Measurements from ENCODE around the gene C11orf86.
"Not testable (repeated sequence)": the region's sequence is repeated elsewhere in the genome, so short reads cannot be mapped to it uniquely, and the experiment has no call there.

The C11orf86 gene

DNA sequence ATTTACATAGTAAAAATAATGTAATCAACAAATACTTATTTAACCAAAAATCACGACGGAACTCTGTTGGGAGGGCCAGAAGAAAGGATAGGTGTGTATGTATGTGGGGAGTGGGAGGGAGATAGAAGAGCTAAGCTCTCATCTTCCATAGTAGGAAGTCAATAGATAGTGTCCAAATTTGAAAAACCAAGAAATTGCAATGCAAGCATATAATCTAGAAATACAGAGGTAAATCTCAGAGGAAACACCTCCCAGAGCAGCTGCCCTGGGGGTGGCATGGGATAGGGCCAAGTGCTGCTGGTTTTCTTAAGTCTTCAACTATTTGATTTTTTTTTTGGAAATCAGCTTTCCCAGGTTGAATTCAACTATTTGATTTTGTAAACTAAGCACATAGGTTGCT, 16.9 kb downstream of the C11orf86 start:
- DNase-seq, result no peak

DNA sequence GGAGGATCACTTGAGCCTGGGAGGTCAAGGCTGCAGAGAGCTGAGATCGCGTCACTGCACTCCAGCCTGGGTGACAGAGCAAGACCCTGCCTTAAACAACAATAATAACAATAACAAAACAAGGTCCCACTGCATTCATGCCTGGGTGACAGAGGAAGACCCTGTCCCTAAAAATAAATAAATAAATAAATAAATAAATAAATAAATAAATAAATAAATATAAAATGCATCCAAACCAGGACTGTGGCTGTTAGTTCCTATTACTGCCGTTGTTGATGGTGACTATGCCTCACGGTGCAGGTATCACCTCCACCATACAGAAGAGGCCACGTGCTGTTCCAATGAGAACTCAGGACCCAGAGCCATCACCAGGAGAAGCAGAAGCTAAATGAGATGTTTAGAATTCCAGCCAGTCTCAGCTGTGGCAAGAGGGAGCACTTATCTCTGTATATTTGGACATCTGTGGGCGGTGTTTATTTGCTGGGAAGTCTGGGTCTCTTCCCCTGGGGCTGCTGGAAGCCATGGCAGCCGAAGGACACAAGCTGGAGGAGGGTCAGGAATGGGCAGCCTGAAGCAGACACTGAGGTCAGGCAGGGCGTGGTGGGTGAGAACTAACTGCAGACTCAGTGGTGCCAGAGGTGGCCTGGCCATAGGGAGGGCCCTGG, 21.6 kb downstream of the C11orf86 start:
- no peak for DNase-seq

DNA sequence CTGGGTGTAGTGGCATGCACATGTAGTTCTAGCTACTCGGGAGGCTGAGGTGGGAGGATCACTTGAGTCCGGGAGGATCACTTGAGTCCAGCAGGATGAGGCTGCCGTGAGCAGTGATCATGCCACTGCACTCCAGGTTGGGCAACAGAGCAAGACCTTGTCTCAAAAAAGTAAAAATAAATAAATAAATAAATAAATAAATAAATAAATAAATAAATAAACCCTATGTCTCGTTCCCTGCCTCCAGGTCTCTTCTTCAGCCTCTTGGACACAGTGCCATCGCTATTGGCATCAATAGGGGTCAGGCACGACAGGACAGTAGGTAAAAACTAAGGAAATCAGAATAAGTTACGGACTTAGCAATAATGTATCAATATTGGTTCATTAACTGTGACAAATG, 24.5 kb downstream of the C11orf86 start:
- no peak for DNase-seq

DNA sequence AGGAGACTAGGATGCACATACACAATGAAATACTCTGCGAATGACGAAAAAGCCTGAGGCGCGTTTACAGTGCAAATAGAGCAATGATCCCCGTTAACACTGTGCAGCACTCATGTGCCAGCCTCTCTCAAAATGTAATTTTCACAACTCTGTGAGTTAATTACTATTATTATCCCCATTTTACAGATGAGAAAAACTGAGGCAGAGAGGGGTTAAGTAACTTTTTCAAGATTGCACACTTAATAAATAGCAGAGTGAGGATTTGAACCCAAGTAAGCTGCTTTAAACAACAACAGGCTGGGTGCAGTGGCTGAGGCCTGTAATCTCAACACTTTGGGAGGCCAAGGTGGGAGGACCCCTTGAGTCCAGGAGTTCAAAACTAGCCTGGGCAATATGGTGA, 26.2 kb downstream of the C11orf86 start:
- DNase-seq, result no peak

DNA sequence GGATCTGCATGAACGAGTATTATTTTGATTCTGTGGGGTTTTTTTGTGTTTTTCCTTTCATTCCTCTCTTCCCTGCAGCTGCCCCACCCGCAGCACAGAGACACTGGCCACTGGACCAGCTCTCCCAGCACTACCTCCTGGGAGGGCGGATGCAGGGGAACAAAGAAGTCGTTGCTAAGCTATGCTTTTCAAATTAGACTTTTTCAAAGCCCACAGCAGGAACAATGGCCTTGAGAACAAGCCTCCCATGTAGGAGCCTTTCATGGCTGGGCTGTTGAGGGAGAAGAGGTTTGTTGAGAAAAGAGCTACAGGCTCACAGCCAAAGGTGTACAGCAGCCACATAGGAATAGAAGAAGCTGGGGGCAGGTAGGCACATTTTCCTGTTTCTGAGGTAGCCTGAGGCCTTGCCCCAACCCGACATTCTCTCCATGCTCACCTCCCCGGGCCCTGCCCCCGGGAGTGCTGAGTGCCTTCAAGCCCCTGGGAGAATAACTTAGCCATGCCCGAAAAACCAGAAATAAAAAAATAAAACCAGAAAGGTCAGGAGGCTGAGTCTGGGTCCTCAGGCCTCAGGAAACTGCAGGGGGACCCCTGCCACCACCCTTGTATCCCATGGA, 27.3 kb downstream of the C11orf86 start:
- DNase-seq, result no peak

DNA sequence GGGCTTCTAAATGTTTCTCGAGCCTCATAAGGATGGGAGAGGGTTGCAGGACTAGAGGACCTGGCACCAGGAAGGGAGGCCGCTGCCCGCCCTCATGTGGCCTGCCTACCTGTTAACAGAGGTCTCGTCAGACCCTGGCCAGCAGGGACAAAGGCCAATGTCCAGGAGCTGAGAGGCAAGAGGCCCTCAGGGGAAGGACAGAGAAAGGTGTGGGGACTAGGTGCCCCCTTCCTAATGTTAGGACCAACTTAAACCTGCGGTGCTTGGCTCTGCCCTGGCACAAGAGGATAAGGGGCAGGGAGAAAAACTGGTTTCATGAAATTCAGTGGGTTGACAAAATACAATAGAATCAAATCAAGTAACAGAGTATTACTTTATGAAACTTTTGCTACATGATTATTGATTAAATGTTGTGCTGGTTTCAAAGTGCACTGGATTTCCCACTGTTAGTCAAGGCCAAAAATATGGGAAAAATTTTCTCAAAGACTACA, 27.9 kb downstream of the C11orf86 start:
- no peak for DNase-seq

DNA sequence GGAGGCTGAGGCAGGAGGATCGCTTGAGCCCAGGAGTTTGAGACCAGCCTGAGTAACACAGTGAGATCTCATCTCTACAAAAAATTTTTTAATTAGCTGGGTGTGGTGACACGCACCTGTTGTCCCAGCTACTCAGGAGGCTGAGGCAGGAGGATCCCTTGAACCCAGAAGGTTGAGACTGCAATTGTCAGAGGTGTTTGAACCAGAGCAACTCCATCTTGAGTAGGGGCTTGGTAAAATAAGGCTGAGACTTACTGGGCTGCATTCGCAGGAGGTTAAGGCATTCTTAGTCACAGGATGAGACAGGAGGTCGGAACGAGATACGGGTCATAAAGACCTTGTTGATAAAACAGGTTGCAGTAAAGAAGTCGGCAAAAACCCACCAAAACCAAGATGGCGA, 30.1 kb downstream of the C11orf86 start:
- DNase-seq, result not testable (repeated sequence)

DNA sequence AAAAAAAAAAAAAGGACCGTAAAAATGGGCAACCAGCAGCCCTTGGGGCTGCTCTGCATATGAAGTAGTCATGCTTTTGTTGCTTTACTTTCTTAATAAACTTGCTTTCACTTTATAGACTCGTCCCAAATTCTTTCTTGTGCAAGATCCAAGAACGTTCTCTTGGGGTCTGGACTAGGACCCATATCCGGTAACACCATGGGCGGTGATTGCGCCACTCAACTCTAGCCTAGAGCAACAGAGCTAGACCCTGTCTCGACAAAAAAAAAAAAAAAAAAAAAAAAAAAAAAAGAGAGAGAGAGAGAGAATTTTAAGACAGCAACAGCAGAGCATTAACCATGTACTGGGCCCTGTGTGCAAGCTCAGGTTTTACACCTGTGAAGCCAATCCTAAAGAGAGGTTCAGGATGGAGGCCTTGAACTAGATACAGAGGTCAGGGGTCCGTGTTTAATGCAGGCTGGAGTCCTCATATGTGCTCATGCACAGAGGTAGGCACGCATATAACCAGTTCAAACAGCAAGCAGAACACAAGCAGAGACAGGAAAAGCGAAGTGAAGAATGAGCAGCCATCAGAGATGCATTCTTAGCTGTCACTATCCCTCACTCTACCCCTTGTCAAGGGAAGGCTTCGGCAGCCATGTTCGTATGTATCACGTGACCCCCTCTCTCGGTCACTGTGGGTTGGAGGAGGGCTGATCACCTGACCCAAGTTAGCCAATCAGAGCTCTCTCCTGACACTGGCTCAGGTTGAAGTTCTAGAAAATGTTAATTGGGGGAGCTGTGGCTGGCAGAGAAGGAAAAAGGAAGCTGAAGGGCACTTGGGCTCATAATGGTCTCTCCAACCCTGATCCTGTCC, 31.2 kb downstream of the C11orf86 start:
- DNase-seq, result peak; percentile 1

DNA sequence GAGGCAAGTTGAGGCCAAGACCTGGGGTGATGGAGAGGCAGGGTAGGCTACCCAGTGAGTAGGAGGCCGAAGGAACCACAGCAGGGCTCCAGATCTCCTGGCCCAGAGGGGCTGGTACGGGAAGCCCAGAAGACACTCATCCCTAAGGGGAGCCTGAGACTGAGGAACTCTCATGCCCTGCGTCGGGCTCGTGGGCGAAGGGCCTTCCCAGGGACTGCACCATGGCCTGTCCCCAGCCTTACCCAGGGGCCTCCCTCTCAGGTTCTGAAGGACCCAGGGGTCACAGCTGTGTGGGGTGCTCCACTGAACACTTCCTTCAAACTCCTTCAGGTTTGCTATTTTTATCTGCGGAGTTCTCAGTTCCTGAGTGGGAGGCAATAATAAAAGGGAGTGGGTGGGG, 32.0 kb downstream of the C11orf86 start:
- no peak for DNase-seq

DNA sequence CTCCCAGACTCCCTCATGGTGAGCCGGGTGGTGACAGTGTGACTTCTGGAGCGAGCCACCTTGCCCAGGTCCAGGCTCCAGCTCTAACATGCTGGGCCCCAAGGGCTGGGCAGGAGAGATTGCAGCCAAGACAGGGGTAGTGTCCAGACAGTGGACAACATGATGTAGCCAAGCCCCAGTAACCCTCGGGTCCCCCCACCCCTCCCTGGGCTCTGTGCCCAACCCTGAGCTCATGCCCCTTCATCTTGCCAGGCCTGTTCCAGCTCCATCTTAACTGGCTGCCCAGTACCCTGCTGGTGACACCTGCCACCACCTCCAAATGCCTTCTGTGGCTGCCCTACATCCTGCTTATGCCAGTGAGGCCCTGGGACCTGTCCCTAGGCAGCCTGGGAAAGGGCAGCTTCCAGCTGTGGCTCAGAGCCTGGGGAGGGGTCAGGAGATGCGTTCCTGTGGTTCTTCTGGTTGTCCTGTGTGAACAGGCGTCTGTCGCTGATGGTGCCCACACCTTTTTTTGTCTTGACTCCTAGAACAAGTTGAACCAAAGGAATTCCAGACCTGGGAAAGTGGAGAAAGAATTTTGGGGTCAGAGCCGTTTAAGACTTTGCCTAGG, 35.3 kb downstream of the C11orf86 start:
- DNase-seq, result no peak

DNA sequence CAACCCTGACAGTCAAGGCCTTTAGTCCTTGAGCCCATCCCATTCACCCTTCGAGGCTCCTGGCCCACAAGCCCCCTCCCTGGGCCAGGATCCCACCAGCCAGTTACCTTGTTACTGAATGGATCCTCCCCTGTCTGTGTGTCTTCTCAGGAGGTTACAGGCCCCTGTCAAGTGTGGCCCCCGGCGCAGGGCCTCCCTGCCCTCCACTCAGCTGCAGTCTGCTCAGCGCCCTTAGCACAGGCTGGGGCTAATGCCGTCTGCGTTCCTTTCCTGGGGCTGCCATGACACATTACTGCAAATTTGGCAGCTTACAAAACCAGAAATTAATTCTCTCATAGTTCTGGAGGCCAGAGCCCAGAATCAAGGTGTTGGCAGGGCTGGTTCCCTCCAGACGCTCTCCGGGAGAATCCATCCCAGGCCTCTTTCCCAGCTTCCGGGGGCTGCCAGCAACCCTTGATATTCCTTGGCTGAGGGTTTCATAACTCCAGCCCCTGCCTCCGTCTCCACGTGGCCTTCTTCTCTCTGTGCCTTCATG, 38.5 kb downstream of the C11orf86 start:
- DNase-seq, result no peak

DNA sequence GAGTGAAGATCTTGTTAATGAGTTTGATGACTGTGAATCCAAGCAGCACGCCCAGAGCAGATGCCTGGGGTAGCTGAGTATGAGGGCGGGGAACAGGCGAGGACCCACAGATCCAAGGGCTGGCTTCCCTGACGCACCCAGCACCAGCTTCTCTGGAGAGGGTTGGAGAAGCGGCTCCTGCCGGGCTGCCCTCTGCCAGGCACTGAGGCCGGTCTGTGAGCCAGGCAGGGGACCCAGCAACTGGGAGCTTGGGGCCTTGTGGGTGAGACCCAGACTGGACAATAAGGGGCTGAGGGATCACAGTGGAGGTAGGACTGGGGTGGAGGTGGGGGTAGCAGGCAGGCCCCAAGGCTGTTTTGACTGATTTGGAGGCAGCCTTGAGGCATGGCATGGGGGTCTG, 39.2 kb downstream of the C11orf86 start:
- no peak for DNase-seq

DNA sequence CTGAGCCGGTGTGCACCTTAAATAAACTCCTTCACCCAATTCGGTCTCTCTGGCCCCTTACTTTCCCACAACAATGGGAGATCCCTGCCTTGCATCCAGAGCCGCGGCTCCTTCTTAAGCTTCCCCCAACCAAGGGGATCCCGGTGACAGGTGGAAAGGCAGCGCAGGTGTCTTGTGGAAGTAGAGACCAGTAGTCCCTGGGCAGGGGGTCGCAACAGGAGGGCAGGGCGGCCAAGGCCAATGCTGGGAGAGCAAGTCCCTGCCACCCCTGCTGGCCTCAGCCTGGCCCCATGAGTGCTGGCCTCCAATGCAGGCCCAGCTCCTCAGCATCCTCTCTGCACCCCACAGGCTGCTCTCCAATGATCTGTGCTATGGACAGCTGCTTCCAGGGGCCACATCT, 39.9 kb downstream of the C11orf86 start:
- no peak for DNase-seq

DNA sequence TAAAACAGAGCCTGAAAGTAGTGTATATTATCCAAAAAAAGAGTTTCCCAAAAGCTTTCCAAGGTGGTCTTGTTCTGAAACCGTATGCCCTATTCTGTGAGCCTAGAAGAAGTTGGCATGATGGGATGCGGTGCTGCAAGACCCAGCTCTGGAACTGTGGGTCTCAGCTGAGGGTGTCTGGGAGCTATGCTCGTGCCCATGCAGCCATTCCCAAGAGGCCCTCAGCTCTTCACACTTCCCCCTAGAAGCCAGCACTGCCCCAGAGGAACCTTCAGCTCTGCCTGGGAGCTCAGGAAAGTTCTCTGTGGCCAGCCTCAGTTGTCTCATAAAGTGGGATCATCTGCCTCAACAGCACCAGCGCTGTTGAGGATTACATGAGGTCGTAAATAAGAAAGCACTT, 41.4 kb downstream of the C11orf86 start:
- DNase-seq, result no peak

DNA sequence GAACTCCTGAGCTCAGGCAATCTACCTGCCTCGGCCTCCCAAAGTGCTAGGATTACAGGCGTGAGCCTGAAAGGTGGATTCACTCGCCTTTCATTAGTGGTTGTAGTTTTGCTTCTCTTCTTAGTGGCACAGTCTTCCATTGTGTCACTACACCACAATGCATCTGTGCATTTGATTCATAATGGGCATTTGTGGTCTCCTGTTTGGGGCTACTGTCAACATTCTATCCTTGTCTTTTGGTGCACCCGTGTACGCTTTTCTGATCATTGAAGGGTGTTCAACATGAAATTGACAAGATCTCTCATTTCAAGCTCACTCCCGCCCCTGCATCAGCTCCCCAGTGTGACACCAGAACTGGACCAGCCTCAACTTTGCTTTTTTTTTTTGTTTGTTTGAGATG, 45.8 kb downstream of the C11orf86 start:
- no peak for DNase-seq

DNA sequence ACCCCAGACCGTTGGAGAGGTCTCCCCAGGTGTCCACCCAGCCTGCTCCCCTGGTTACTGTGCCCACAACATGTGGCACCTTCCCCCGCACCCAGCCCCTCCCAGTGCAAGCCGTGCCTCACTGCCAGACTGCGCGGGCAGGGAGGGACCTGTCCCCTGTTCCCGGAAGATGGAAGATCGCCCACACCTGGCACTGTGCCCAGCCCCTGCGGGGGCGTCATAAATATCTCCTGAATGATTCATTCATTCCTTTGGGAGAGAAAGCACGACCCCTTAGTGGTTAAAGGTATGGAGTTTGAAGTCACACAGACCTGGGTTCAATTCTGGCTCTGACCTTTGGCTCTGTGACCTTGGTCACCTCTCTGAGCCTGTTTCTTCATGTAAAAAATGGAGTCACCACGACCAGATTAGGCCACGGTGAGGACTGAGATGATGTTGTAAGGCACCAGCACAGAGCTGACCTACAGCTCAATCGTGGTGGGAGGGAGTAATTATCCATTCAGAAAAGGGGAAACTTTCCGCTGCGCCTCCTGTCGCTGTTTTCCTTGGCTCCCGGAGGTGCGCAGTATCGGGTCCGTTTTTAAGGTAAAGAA, 47.3 kb downstream of the C11orf86 start:
- peak; percentile 32 for DNase-seq

DNA sequence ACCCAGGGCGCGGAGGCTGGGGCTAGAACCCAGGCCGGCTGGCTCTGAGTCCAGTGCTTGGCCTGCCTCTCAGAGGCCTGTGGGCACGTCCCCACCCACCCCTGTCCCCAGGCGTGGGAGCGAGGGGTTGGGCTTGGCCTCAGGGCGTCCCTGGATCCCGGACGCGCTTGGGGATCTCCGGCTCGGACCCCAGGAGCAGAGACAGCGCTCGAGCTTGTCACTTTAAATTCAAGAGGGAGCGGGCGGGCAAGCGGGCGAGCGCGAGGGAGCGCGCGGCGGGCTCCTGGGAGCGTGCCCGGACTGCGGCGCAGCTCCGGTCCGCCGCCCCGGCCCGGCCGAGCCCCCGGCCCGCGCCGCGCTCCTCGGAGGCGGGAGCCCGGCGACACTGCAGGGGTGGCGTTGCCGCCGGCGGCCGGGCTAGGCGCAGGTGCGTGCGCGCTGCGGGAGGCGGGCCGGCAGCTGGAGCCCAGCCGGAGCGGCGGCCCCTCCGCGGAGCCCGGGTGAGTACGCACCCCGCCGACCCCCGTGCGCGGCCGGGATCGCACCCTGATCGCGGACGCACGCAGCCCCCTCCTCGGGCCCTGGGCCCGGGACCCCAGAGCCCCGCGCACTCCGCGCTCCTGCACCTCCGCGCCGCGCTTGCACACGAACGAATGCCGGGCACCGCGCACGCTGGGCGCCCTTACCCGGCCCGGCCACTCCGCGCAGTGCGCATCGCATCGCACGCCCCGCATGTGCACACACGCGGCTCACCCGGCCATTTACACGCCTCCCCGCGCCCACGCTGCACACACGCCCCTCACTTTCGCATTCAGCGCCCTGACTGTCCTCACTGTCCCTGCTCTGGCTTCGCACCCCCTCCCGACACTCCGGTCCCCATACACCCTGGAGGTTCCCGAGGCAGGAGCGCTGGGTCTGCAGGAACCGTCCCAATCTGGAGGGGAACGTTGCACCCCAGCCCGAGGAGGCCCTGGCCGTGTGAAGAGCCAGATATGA, 48.2 kb downstream of the C11orf86 start, which contains the start of gene SYT12:
SYT12 (plus strand) TSS at position 174 of the 996 bp plus-strand sequence. CDS start 7,011 bp downstream, outside the sequence.
- DNase-seq, result no peak

DNA sequence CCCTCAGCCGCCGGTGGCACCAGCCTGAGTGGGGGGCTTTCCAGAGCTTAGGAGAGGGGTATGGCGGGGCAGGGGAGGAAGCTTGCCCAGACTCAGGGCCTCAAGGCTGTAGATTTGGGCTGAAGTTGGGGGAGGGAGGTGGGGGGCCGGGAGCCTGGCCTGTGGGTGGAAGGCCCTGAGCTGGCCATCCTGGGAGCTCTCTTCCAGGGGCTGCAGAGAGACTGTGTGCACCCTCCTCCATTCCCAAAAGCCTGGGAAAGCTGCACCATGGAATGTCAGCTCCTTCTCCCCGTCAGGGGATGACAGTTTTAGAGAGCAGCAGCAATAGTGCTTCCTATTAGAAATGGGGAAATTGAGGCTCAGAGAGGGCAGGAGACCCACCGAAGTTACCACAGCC, 48.9 kb downstream of the C11orf86 start:
- DNase-seq, result no peak

DNA sequence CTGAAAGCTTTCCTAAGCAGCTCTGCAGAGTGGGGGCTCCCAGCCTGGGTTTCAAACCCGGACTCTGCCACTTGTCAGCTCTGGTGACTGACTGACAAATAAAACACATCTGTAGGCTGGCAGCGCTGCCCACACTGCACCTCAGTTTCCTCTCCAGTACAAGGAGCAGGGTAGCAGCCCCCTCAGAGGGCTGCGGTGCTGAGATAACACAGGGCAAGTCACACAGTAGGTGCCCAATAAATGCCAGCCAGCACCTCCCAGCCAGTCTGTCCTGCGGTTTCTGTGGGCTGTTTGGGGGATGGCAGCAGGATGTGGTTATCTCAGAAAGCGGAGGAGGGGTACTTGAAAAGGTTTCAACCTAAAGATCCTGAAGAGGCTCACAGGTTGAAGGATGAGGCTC, 49.3 kb downstream of the C11orf86 start:
- no peak for DNase-seq

DNA sequence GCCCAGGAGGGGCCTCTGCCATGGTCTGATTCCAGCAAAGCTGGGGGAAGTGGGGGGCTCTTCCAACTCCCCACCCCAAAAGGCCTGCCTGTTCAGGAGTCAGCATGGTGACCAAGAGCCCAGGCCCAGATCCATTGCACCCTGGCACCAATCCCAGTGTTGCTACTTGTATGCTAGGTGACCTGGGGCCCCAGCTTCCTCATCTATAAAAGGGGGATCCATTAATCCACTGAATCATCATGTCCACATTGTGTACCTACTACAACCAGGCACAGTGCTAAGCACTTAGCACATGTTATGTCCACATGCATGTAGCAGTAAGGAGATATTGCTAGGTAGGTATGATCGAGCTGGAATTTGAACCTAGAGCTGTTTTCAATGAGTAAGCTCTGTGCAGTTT, 49.9 kb downstream of the C11orf86 start:
- no peak for DNase-seq

DNA sequence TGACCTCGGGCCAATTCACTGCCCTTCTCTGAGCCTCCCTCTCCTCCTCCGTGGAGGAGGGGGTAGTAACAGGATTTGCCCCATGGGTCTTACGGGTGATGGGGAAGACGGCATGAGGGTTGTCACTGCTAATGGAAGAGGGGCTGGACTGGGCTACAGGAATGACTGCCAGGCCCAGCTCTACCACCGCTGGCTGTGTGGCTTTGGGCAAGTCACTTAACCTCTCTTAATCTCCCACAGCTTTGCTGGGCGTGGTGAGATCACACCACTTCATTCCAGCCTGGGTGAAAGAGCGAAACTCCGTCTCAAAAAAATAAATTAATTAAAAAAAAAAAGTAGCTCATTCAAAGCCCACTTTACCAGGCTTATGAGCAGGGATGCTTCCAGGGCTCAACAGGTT, 50.6 kb downstream of the C11orf86 start:
- no peak for DNase-seq

Data from NCI-H1694 treated with DMSO at 0.1 percent for 48 hours (cell line).